ENCODE measurements around the gene BBOF1.
"Not testable (repeated sequence)": the region's sequence is repeated elsewhere in the genome, so short reads cannot be mapped to it uniquely, and the experiment has no call there.

Gene BBOF1

GRCh38 chr14:74018586-74019407 lies at the start of gene BBOF1, which contains the start of gene ENTPD5:
Gene BBOF1, plus strand, starts transcription at chr14:74019349. Its CDS starts 130 bp downstream, at chr14:74019479.
Gene ENTPD5, minus strand, starts transcription at chr14:74019288. Its CDS starts 31,186 bp downstream, at chr14:73988102.
- DNase-seq, result peak; percentile 90

- DNase-seq, result no peak
Measured at GRCh38 chr14:73973497-73973896, 45.7 kb upstream of the BBOF1 start.

GRCh38 chr14:73976125-73976524 lies 43.0 kb upstream of the BBOF1 start:
- no peak for DNase-seq

- no peak for DNase-seq
Measured at GRCh38 chr14:73977896-73978295, 41.3 kb upstream of the BBOF1 start.

GRCh38 chr14:73988065-73988464 lies 31.1 kb upstream of the BBOF1 start:
- no peak for DNase-seq

GRCh38 chr14:73988656-73989055 lies 30.5 kb upstream of the BBOF1 start:
- DNase-seq, result not testable (repeated sequence)

GRCh38 chr14:73991092-73991491 lies 28.1 kb upstream of the BBOF1 start:
- no peak for DNase-seq

- DNase-seq, result not testable (repeated sequence)
Measured at GRCh38 chr14:73994926-73995325, 24.2 kb upstream of the BBOF1 start.

GRCh38 chr14:73995977-73996378 lies 23.2 kb upstream of the BBOF1 start:
- no peak for DNase-seq

GRCh38 chr14:73996731-73997107 lies 22.4 kb upstream of the BBOF1 start:
- no peak for DNase-seq

GRCh38 chr14:73997108-73997943 lies 21.8 kb upstream of the BBOF1 start:
- no peak for DNase-seq

- DNase-seq, result no peak
Measured at GRCh38 chr14:73997944-73998447, 21.2 kb upstream of the BBOF1 start.

- no peak for DNase-seq
Measured at GRCh38 chr14:73998726-73999125, 20.4 kb upstream of the BBOF1 start.

- DNase-seq, result not testable (repeated sequence)
Measured at GRCh38 chr14:74005664-74006063, 13.5 kb upstream of the BBOF1 start.

- DNase-seq, result no peak
Measured at GRCh38 chr14:74008843-74009499, 10.2 kb upstream of the BBOF1 start.

GRCh38 chr14:74014299-74014698 lies 4.8 kb upstream of the BBOF1 start:
- DNase-seq, result no peak

GRCh38 chr14:74015176-74015575 lies 4.0 kb upstream of the BBOF1 start:
- DNase-seq, result no peak

GRCh38 chr14:74015963-74016362 lies 3.2 kb upstream of the BBOF1 start:
- DNase-seq, result no peak

GRCh38 chr14:74018174-74018585 lies 969 bp upstream of the BBOF1 start:
- no peak for DNase-seq

- DNase-seq, result no peak
Measured at GRCh38 chr14:74019408-74020137, 424 bp downstream of the BBOF1 start.

- DNase-seq, result no peak
Measured at GRCh38 chr14:74022346-74022745, 3.2 kb downstream of the BBOF1 start.

- no peak for DNase-seq
Measured at GRCh38 chr14:74029136-74029535, 10.0 kb downstream of the BBOF1 start.

All from CD4-positive, alpha-beta T cell treated with Interleukin-17A for 4 hours (primary cell).